Hematopoietic multipotent progenitor cell treated with erythropoietin and hydrocortisone succinate and interleukin-3 and kit ligand, for 6 days (in vitro differentiated cells): ENCODE measurements around the gene DMWD.

Experiments
- DNase-seq: peaks from one replicate; pipeline ENCODE4 v3.0.0-alpha.2; 2015

DMWD gene

GRCh38 chr19:45742969-45743368, 49.7 kb downstream of the DMWD start:
- no peak for DNase-seq

DNA sequence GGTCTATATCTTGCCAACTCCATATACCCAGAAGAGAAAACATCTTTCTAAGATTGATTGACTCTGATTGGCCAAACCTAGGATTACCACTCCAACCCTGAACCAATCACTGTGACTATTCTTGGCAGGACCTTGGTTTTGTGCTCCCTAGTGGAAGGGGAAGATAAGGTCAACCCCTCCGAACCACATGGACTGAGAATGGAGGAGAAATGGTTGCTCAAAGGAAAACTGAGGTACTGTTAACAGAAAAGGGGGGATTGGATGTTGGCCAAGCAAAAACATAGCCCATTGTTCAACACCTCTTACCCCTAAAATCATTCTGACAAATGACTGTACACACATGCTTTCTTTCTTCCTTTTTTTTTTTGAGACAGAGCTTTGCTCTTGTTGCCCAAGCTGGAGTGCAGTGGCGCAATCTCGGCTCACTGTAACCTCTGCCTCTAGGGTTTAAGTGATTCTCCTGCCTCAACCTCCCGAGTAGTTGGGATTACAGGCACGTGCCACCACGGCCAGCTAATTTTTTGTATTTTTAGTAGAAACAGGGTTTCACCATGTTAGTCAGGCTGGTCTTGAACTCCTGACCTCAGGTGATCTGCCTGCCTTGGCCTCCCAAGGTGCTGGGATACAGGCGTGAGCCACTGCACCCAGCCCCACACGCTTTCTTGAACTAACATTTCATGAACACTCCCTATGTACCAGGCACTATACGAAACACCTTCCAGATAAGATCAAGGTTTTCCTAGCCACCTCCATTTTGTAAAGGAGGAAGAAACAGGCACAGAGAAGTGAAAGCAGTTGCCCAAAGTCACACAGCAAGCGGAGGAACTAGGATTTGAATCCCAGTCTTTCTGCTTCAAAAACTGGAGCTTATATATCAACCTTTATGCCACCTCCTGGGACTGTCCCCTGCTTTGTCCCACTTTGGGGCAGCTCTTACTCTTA, 52.9 kb downstream of the DMWD start:
- DNase-seq = peak; percentile 62

GRCh38 chr19:45733160-45733810, 59.4 kb downstream of the DMWD start, which contains the start of gene MEIOSIN:
Gene MEIOSIN, plus strand, starts transcription at chr19:45733439. Its CDS starts 1,938 bp downstream, at chr19:45735377.
- DNase-seq = no peak
